ENCODE data around the gene TGFB1. TPM values are rescaled to one million over a fixed set of nuclear protein-coding genes. Genes with fewer than 3 reads are reported as not detected.

TGFB1 gene
- total RNA-seq, 4 donors from 2014 or later, result 12.4 to 29.1 (median 21.4) TPM

DNA sequence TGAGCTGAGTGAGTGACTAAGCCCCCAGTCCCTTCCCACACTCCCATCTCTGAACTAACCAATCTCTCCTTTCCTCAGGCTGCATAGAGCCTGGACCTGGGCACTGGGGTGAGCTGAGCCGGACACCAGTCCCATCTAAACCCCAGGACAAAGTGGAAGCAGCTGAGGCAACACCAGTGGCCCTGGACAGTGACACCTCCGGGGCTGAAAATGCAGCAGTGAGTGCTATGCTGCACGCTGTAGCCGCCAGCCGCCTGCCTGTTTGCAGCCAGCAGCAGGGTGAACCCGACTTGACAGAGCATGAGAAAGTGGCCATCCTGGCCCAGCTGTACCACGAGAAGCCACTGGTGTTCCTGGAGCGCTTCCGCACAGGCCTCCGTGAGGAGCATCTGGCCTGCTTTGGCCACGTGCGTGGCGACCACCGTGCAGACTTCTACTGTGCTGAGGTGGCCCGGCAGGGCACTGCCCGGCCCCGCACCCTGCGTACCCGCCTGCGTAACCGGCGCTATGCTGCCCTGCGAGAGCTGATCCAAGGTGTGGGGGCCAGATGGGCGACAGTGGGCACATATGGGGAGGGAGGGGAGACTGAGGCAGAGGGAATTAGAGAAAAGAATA lies 37.3 kb downstream of the TGFB1 start:
- TF ChIP-seq, protein P1, sequence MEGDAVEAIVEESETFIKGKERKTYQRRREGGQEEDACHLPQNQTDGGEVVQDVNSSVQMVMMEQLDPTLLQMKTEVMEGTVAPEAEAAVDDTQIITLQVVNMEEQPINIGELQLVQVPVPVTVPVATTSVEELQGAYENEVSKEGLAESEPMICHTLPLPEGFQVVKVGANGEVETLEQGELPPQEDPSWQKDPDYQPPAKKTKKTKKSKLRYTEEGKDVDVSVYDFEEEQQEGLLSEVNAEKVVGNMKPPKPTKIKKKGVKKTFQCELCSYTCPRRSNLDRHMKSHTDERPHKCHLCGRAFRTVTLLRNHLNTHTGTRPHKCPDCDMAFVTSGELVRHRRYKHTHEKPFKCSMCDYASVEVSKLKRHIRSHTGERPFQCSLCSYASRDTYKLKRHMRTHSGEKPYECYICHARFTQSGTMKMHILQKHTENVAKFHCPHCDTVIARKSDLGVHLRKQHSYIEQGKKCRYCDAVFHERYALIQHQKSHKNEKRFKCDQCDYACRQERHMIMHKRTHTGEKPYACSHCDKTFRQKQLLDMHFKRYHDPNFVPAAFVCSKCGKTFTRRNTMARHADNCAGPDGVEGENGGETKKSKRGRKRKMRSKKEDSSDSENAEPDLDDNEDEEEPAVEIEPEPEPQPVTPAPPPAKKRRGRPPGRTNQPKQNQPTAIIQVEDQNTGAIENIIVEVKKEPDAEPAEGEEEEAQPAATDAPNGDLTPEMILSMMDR (IDR thresholded peaks at IDR 0.05; ENCODE audit: low read depth), result no peak

GRCh38 chr19:41311613-41312012 lies 42.1 kb downstream of the TGFB1 start:
- TF ChIP-seq, protein P1 (IDR thresholded peaks at IDR 0.05; ENCODE audit: low read depth), result no peak

DNA sequence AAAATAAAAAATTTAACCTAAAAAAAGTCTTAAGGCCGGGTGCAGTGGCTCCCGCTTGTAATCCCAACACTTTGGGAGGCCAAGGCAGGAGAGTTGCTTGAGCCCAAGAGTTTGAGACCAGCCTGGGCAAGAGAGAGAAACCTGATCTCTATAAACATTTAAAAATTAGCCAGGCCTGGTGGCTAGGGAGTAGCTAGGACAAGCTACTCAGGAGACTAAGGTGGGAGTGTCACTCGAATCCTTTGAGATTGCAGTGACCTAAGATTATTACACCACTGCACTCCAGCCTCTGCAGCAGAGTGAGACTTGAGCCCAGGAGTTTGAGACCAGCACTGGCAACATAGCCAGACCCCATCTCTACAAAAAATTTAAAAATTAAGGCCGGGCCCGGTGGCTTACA lies 42.6 kb downstream of the TGFB1 start:
- TF ChIP-seq, protein P1 (IDR thresholded peaks at IDR 0.05; ENCODE audit: low read depth), result no peak

DNA sequence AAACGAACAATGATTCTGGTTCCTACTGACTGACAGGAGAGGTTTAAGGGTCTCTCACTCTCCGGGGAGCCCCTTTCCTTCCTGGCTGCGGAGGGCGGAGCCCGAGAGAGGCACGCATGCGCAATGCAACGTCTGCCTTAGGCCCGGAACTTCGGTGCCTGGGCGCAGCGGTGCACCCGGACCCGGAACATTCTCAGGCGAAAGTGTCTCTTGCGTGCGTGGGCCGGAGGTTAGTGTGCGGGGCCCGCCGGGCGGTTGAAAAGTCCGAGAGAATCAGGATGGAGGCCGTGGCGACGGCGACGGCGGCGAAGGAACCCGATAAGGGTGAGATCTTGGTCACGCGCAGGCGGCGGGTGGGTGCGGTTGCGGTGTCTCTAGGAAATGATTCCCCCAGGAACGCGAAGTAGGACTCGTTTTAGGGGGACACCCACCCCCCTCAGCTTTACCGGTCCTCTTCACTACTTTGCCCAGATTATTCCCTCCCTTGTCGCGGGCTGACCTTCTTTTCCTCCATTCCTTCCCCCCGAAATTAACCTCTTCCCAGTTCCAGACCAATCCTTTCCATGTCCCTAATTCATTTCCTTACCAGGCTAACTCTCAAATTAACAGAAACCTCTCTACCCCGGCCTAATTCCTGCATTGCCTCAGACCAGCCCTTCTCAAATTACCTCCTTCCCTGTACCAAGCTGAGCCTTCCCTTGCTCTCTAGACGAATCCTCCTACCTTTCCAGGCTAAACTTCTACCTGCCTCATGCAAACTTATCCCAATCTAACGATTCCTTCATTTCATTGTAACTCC lies 43.5 kb downstream of the TGFB1 start, which contains the start of gene CCDC97:
Gene CCDC97 (plus strand): TSS at position 140 of the 799 bp plus-strand sequence. CDS start 139 bp downstream, at position 279.
- TF ChIP-seq, protein P1 (IDR thresholded peaks at IDR 0.05; ENCODE audit: low read depth), result no peak

GRCh38 chr19:41309180-41310032 lies 44.3 kb downstream of the TGFB1 start:
- TF ChIP-seq, protein P1 (IDR thresholded peaks at IDR 0.05; ENCODE audit: low read depth), result no peak

DNA sequence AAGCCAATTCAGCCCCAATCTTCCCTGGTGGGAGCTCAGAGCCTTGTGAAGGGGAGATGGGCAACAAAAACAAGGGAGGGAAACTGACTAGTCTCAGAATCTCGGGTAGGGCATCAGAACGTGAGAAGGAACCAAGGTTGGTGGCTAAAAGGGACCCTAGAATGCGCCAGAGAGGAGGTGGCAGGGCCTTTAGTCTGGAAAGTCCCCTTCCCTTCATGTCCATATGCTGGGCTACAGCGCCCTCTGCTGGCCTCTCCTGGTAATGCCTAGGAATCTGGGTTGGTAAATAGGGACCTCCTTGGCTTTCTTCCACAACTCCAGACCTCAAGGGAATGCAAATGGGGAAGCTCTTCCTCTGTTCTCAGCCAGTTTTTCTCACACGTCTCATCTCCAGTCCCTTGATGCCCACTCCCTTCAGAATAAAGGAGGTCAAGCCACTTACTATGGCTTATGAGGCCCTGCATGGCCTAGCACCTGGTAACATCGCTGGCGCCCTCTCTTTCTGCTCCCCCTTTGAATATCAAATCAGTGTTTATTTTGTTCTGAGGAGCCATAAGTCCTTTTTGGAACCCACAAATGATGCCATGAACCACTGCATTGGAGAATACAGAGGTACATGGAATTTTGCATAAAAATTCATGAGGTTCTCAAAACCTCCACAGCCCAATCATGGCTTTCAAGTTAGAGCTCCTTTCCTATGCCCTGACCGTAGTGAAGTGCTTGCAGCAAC lies 45.1 kb downstream of the TGFB1 start:
- TF ChIP-seq, protein P1 (IDR thresholded peaks at IDR 0.05; ENCODE audit: low read depth), result no peak
